Fibroblast of lung (primary cell): Measurements from ENCODE around the gene GTF3A.

Source experiments
- EZH2 ChIP-seq: IDR thresholded peaks from 2 replicates; pipeline ENCODE4 v1.5.1; 2012; ENCODE audit warnings: low read length, control low read depth, mild to moderate bottlenecking; ENCODE audit errors: missing control alignments
- TF ChIP-seq, protein P1 (sequence below), 2 donors: IDR thresholded peaks in 1 of 2; conservative IDR thresholded peaks in 1 of 2; 1 replicate in 1 of 2; 2 replicates in 1 of 2; pipeline ENCODE4 v1.5.1; 2011 to 2012; ENCODE audit warnings: low read length in 2 of 2, control low read depth in 1 of 2, inconsistent platforms in 1 of 2, low read depth in 1 of 2, mild to moderate bottlenecking in 1 of 2

DNA sequence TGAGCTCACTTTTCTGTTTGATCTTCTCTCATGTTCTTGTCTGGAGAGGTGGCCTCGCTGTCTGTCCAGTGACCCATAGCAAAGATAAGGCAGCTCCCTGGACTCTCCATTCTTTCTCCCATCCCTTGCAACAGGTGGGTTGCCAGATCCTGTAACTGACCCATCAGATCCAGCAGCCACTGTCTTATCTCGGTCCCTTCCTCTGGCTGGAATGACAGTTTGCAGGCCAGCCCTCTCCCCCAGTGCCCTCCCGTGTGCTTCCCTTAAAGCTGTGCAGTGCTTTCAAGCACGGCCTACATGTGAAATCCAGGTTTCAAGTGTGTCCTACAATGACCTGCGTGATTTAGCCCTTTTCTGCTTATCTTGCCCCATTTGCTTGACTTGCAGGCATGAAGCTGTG is 3.7 kb downstream of the GTF3A start:
- TF ChIP-seq, protein P1, sequence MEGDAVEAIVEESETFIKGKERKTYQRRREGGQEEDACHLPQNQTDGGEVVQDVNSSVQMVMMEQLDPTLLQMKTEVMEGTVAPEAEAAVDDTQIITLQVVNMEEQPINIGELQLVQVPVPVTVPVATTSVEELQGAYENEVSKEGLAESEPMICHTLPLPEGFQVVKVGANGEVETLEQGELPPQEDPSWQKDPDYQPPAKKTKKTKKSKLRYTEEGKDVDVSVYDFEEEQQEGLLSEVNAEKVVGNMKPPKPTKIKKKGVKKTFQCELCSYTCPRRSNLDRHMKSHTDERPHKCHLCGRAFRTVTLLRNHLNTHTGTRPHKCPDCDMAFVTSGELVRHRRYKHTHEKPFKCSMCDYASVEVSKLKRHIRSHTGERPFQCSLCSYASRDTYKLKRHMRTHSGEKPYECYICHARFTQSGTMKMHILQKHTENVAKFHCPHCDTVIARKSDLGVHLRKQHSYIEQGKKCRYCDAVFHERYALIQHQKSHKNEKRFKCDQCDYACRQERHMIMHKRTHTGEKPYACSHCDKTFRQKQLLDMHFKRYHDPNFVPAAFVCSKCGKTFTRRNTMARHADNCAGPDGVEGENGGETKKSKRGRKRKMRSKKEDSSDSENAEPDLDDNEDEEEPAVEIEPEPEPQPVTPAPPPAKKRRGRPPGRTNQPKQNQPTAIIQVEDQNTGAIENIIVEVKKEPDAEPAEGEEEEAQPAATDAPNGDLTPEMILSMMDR (conservative IDR thresholded peaks at IDR 0.05 in 1 of 2, IDR thresholded peaks at IDR 0.05 in 1 of 2; ENCODE audit: low read depth in 1 of 2, low read length in 2 of 2): no peak
- no peak for TF ChIP-seq EZH2
